NT2/D1 (cell line): ENCODE measurements around the gene TUBB3.

Experiments used
- YY1 ChIP-seq: IDR thresholded peaks from 2 replicates; pipeline ENCODE4 v1.6.1; 2011; ENCODE audit not compliant: insufficient read length, insufficient read depth
- ZNF274 ChIP-seq: IDR thresholded peaks from 2 replicates; pipeline ENCODE4 v1.6.1; 2011; ENCODE audit warnings: mild to moderate bottlenecking, low read depth, low read length

DNA sequence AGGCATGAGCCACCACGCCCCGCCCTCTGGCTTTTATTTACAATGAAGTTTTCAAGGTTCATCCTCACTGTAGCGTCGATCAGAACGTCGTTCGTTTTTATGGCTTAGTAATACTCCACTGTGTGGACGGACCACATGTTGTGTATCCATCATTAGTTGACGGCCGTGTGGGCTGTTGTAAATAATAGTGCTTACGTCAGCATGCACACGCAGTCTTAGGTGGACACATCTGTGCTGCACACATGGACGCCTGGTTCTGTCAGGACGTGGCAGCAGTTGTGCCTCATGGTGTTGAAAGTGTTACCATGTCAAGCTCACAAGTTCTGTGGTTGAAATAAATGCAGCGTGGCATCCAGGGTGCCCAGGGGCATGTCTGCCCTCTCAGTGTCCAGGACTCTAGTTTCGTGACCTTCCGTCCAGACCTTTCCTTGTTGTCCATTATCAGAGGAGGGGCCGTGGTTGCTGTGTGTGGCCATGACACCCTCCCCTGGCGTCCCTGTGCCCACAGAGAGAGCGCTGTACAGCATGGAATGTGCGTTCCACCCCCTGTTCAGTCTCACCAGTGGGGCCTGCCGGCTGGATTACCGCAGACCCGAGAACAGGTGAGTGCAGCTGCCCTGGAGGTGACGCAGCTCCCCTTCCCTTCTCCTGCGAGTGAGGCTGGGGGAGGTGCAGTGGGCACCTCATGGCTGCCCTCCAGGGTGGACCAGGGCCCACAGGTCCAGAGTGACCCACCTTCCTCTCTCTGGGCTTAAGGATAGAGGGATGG, 27.5 kb upstream of the TUBB3 start:
- no peak for TF ChIP-seq YY1
- TF ChIP-seq ZNF274: no peak
